IMR-90 (cell line): ENCODE data around the gene SPATA31C1. TPM values are rescaled to one million over a fixed set of nuclear protein-coding genes. Genes with fewer than 3 reads are reported as not detected.

Experiments
- ATAC-seq: fragments of 200-7000 bp; cut with Tn5 transposase; 2 replicates; pipeline ENCODE4 v1.9.1; 2020; ENCODE audit warnings: low read depth, mild to moderate bottlenecking, moderate library complexity
- BruUV-seq: library from RNA; stranded (reverse); fragments of 400-500 nt; replicated peaks from 2 replicates; lab custom pipeline; 2021; lab: Mats Ljungman, UMichigan
- CTCF ChIA-PET: fragments of 300-600 bp; formaldehyde crosslinking; extraction: SDS; loops from one replicate; lab custom pipeline; 2021; ENCODE audit warnings: antibody characterized with exemption; lab: Yijun Ruan, JAX
- POLR2A ChIA-PET: fragments of 300-600 bp; sonication (Branson Sonifier 250); formaldehyde crosslinking; loops from one replicate; lab custom pipeline; 2022; ENCODE audit warnings: antibody characterized with exemption; ENCODE audit not compliant: unreplicated experiment; lab: Charles Lee
- DNase-seq: peaks from one replicate; pipeline ENCODE4 v3.0.0; 2013
- H2AFZ ChIP-seq: replicated peaks from 2 replicates; pipeline ENCODE3; 2013; ENCODE audit warnings: low read length, mild to moderate bottlenecking; ENCODE audit not compliant: poor library complexity
- H2AK5ac ChIP-seq: 2 replicates; pipeline ENCODE4 v1.6.1; 2013; ENCODE audit warnings: low read depth, low read length, inconsistent platforms
- H2AK9ac ChIP-seq: replicated peaks from 2 replicates; pipeline ENCODE3; 2013; ENCODE audit warnings: mild to moderate bottlenecking, low read depth, low read length, moderate library complexity; ENCODE audit not compliant: poor library complexity
- H2BK120ac ChIP-seq: 2 replicates; pipeline ENCODE4 v1.6.1; 2013; ENCODE audit warnings: low read depth, low read length, inconsistent platforms
- H2BK15ac ChIP-seq: 3 replicates; pipeline ENCODE4 v1.6.1; 2013; ENCODE audit warnings: low read depth, low read length, inconsistent platforms
- H2BK20ac ChIP-seq: 2 replicates; pipeline ENCODE4 v1.6.1; 2013; ENCODE audit warnings: low read depth, mild to moderate bottlenecking, inconsistent platforms, low read length, moderate library complexity
- H2BK5ac ChIP-seq: 2 replicates; pipeline ENCODE4 v1.6.1; 2013; ENCODE audit warnings: mild to moderate bottlenecking, low read depth, low read length, inconsistent platforms; ENCODE audit not compliant: poor library complexity, severe bottlenecking
- H3K14ac ChIP-seq: replicated peaks from 2 replicates; pipeline ENCODE4 v1.6.1; 2013; ENCODE audit warnings: low read depth, low read length, inconsistent platforms
- H3K18ac ChIP-seq: 2 replicates; pipeline ENCODE4 v1.6.1; 2013; ENCODE audit warnings: low read depth, low read length, control low read depth
- H3K23ac ChIP-seq: 2 replicates; pipeline ENCODE4 v1.6.1; 2013; ENCODE audit warnings: low read depth, low read length, inconsistent platforms
- H3K27ac ChIP-seq: 2 replicates; pipeline ENCODE4 v1.5.1; 2013; ENCODE audit warnings: mild to moderate bottlenecking, control low read depth, low read length; ENCODE audit not compliant: insufficient read depth
- H3K27me3 ChIP-seq: 2 replicates; pipeline ENCODE4 v1.6.1; 2013; ENCODE audit warnings: low read length; ENCODE audit not compliant: control insufficient read depth, insufficient read depth
- H3K36me3 ChIP-seq: 2 replicates; pipeline ENCODE4 v1.6.1; 2013; ENCODE audit warnings: low read length, mixed read lengths; ENCODE audit not compliant: control insufficient read depth, insufficient read depth
- H3K4ac ChIP-seq: 2 replicates; pipeline ENCODE4 v1.6.1; 2013; ENCODE audit warnings: low read depth, low read length, inconsistent platforms
- H3K4me1 ChIP-seq: 2 replicates; pipeline ENCODE4 v1.6.1; 2013; ENCODE audit warnings: low read length, mixed read lengths; ENCODE audit not compliant: control insufficient read depth, insufficient read depth
- H3K4me2 ChIP-seq: 2 replicates; pipeline ENCODE4 v1.6.1; 2013; ENCODE audit warnings: low read depth, mild to moderate bottlenecking, control low read depth, low read length, moderate library complexity
- H3K4me3 ChIP-seq: 2 replicates; pipeline ENCODE4 v1.5.1; 2013; ENCODE audit warnings: low read depth, mild to moderate bottlenecking, control low read depth, low read length, moderate library complexity; ENCODE audit not compliant: insufficient read depth
- H3K56ac ChIP-seq: 2 replicates; pipeline ENCODE4 v1.6.1; 2013; ENCODE audit warnings: low read length, inconsistent platforms; ENCODE audit not compliant: insufficient read depth; ENCODE audit errors: extremely low read depth
- H3K79me1 ChIP-seq, 2 experiments: 2 replicates each; pipeline ENCODE4 v1.6.1; 2013; ENCODE audit warnings: low read length in 2 of 2, inconsistent platforms in 1 of 2, low read depth in 1 of 2
- H3K9ac ChIP-seq: 2 replicates; pipeline ENCODE4 v1.6.1; 2013; ENCODE audit warnings: low read depth, low read length, control low read depth
- H3K9me1 ChIP-seq: 2 replicates; pipeline ENCODE4 v1.6.1; 2013; ENCODE audit warnings: low read length, inconsistent platforms; ENCODE audit not compliant: insufficient read depth
- H3K9me3 ChIP-seq: 2 replicates; pipeline ENCODE4 v1.6.1; 2013; ENCODE audit warnings: low read length; ENCODE audit not compliant: control insufficient read depth, insufficient read depth
- H4K20me1 ChIP-seq: 2 replicates; pipeline ENCODE4 v1.6.1; 2013; ENCODE audit warnings: low read length, inconsistent platforms; ENCODE audit not compliant: insufficient read depth
- H4K5ac ChIP-seq: 2 replicates; pipeline ENCODE4 v1.6.1; 2013; ENCODE audit warnings: mild to moderate bottlenecking, low read depth, low read length, control low read depth
- H4K8ac ChIP-seq, 2 experiments: 2 replicates each; pipeline ENCODE4 v1.6.1; 2013; ENCODE audit warnings: low read depth in 2 of 2, low read length in 2 of 2, control low read depth in 1 of 2, inconsistent platforms in 1 of 2
- H4K91ac ChIP-seq: 2 replicates; pipeline ENCODE4 v1.6.1; 2013; ENCODE audit warnings: low read depth, low read length, inconsistent platforms; ENCODE audit not compliant: insufficient read depth
- BHLHE40 ChIP-seq: fragments of 150-350 bp; IDR thresholded peaks from 2 replicates; pipeline ENCODE4 v1.6.1; 2016; ENCODE audit warnings: mild to moderate bottlenecking, low read depth, low read length
- CEBPB ChIP-seq: IDR thresholded peaks from 2 replicates; pipeline ENCODE4 v1.6.1; 2012; ENCODE audit warnings: low read depth, low read length, improper control_type of control experiment
- CHD1 ChIP-seq: IDR thresholded peaks from 2 replicates; pipeline ENCODE4 v1.6.1; 2012; ENCODE audit warnings: low read depth, low read length, improper control_type of control experiment
- CTCF ChIP-seq: conservative IDR thresholded peaks from 2 replicates; pipeline ENCODE4 v1.5.1; 2012; ENCODE audit warnings: mild to moderate bottlenecking, low read depth, low read length, improper control_type of control experiment
- FOS ChIP-seq: fragments of 150-350 bp; IDR thresholded peaks from 2 replicates; pipeline ENCODE4 v1.6.1; 2016; ENCODE audit warnings: low read depth, low read length
- MXI1 ChIP-seq: IDR thresholded peaks from 2 replicates; pipeline ENCODE4 v1.6.1; 2012; ENCODE audit warnings: low read depth, mild to moderate bottlenecking, low read length, moderate library complexity, borderline replicate concordance
- NFE2L2 ChIP-seq: fragments of 150-350 bp; IDR thresholded peaks from 2 replicates; pipeline ENCODE4 v1.6.1; 2016; ENCODE audit warnings: low read depth, mild to moderate bottlenecking, low read length
- POLR2A ChIP-seq: IDR thresholded peaks from 2 replicates; pipeline ENCODE4 v1.6.1; 2012; ENCODE audit warnings: mild to moderate bottlenecking, low read depth, low read length
- RAD21 ChIP-seq: IDR thresholded peaks from 2 replicates; pipeline ENCODE4 v1.6.1; 2012; ENCODE audit warnings: low read length, improper control_type of control experiment
- RCOR1 ChIP-seq: IDR thresholded peaks from 2 replicates; pipeline ENCODE4 v1.6.1; 2012; ENCODE audit warnings: mild to moderate bottlenecking, low read length, improper control_type of control experiment; ENCODE audit not compliant: insufficient replicate concordance
- RFX5 ChIP-seq: IDR thresholded peaks from 2 replicates; pipeline ENCODE4 v1.8.0; 2012; ENCODE audit warnings: low read depth, mild to moderate bottlenecking, low read length, moderate library complexity
- WGBS, 2 experiments: methylation state at CpG; one replicate each; pipeline versions ENCODE4 v1.1.5 to v1.1.7; 2013; ENCODE audit warnings: missing lambda C conversion rate in 2 of 2; ENCODE audit not compliant: insufficient read length in 1 of 2; ENCODE audit errors: extremely low coverage in 2 of 2; 5-methylcytosine and 5-hydroxymethylcytosine counted together
- dilution Hi-C: fragments of 300-500 bp; cut with HindIII; formaldehyde crosslinking; loops from one replicate; pipeline ENCODE4 v1.14.3; 2018; ENCODE audit warnings: low sequenced_read_pairs; ENCODE audit not compliant: unreplicated experiment
- in situ Hi-C: fragments of 300-500 bp; cut with MboI; formaldehyde crosslinking; loops from 3 replicates; pipeline ENCODE4 v1.14.3; 2019; ENCODE audit warnings: low sequenced_read_pairs, inconsistent platforms, mixed read lengths
- intact Hi-C: fragments of 100-400 bp; cut with micrococcal nuclease; formaldehyde crosslinking; loops from 2 replicates; pipeline ENCODE4 v1.10.0; 2022
- polyA plus RNA-seq, 3 experiments: library from polyadenylated mRNA; depleted of rRNA; stranded (reverse); fragments of >200 nt; gene quantifications; 2 replicates each; pipeline ENCODE4 v1.2.3, GENCODE V29; 2012; ENCODE audit warnings: low replicate concordance in 1 of 3
- total RNA-seq: library from RNA; depleted of rRNA; stranded (reverse); fragments of >200 nt; gene quantifications from 2 replicates; pipeline ENCODE4 v1.2.3, GENCODE V29; 2012

The SPATA31C1 gene
- total and polyA plus RNA-seq, 2 of the 4 experiments (the other 2 are of a cell fraction), result not detected

- DNase-seq (no peak), ATAC-seq (no peak)
- Histone ChIP-seq H4K20me1 (no peaks in the 10 kb centered on the region), H4K8ac (no peak overlapping the region), H3K4me1 (no peaks in the 10 kb centered on the region), H4K5ac (no peak overlapping the region), H3K9me1 (no peaks in the 10 kb centered on the region), H2BK120ac (no peak overlapping the region), H3K56ac (no peak overlapping the region), H3K9ac (no peak overlapping the region), H3K27me3 (peaks cover 7% of the 10 kb centered on the region), H3K27ac (no peak overlapping the region), H2BK15ac (no peak overlapping the region), H3K4me2 (no peak overlapping the region), H2AK5ac (no peak overlapping the region), H3K36me3 (no peaks in the 10 kb centered on the region), H2AK9ac (no peak overlapping the region), H3K9me3 (peaks cover 5% of the 10 kb centered on the region), H2BK5ac (no peak overlapping the region), H3K4me3 (no peak overlapping the region), H3K23ac (no peak overlapping the region), H3K18ac (no peak overlapping the region), H3K79me1 (no peaks in the 10 kb centered on the region), H2BK20ac (no peak overlapping the region), H3K14ac (no peak overlapping the region), H3K4ac (no peak overlapping the region), H4K91ac (no peak overlapping the region), H2AFZ (no peak overlapping the region)
- intact Hi-C loops, result loop anchor here (5.0 kb wide), 2 partner anchors 218 to 623 kb away; no protein-coding TSS in a partner anchor
- CTCF ChIA-PET, result no interaction called here
- POLR2A ChIA-PET, result no interaction called here
- dilution Hi-C loops, result no loop called here
- WGBS, 2 experiments, result no CpG with 5 or more reads among the region's 3 CpGs
- no peak for TF ChIP-seq RAD21
- no peak for TF ChIP-seq CEBPB
- no peak for TF ChIP-seq NFE2L2
- no peak for TF ChIP-seq RCOR1
- no peak for TF ChIP-seq RFX5
- TF ChIP-seq BHLHE40, result no peak
- TF ChIP-seq CTCF, result no peak
- TF ChIP-seq MXI1, result no peak
- TF ChIP-seq POLR2A, result no peak
- no peak for TF ChIP-seq FOS
- no peak for TF ChIP-seq CHD1
- in situ Hi-C loops, result loop anchor here (25.0 kb wide), 1 partner anchor 1058 kb away; no protein-coding TSS in a partner anchor
- no TSS peak for BruUV-seq
Measured at GRCh38 chr9:87954230-87954629, 36.5 kb downstream of the SPATA31C1 start.
